HCT116 (cell line): Measurements from ENCODE around the gene CRACDL. TPM values are rescaled to one million over a fixed set of nuclear protein-coding genes. Genes with fewer than 3 reads are reported as not detected.

Source experiments
- ATAC-seq: fragments of 200-7000 bp; cut with Tn5 transposase; 2 replicates; pipeline ENCODE4 v1.9.1; 2020; ENCODE audit warnings: mild to moderate bottlenecking, moderate library complexity
- BruUV-seq: library from RNA; stranded (reverse); fragments of 400-500 nt; replicated peaks from 2 replicates; lab custom pipeline; 2021; lab: Mats Ljungman, UMichigan
- CTCF ChIA-PET: fragments of 300-600 bp; sonication (Branson Sonifier 250); formaldehyde crosslinking; loops from one replicate; lab custom pipeline; 2021; ENCODE audit warnings: antibody characterized with exemption; lab: Charles Lee
- POLR2A ChIA-PET: fragments of 300-600, 350-600 bp; sonication (Branson Sonifier 250); formaldehyde crosslinking; loops from one replicate; lab custom pipeline; 2021; ENCODE audit warnings: antibody characterized with exemption; lab: Charles Lee
- RAD21 ChIA-PET, 2 experiments: fragments of 300-600 bp; sonication (Branson Sonifier 250); formaldehyde crosslinking; loops; one replicate each; lab custom pipeline; 2023; ENCODE audit warnings: low total read pairs in 2 of 2; ENCODE audit not compliant: uncharacterized antibody in 2 of 2, unreplicated experiment in 2 of 2, low non-redundant PET in 1 of 2; lab: Charles Lee
- DNase-seq: peaks from one replicate; pipeline ENCODE4 v3.0.0-alpha.2; 2010; ENCODE audit warnings: low read depth, low spot score
- H2AFZ ChIP-seq: fragments of 200-600 bp; shearing (Covaris generic), sonication (generic); 2 replicates; pipeline ENCODE4 v1.6.1; 2017; ENCODE audit warnings: low read depth, mixed run types, mixed read lengths, antibody characterized with exemption, low read length; ENCODE audit not compliant: poor library complexity, severe bottlenecking
- H3K27ac ChIP-seq: 2 replicates; pipeline ENCODE4 v1.5.1; 2012; ENCODE audit warnings: low read depth, low read length
- H3K27me3 ChIP-seq: fragments of 200-600 bp; sonication (generic); 2 replicates; pipeline ENCODE4 v1.6.1; 2016; ENCODE audit warnings: mixed run types, low read length, mixed read lengths; ENCODE audit not compliant: insufficient read depth
- H3K36me3 ChIP-seq, 2 experiments: fragments of 200-500 bp in 1 of 2; fragments of 200-600 bp in 1 of 2; sonication (Bioruptor generic) in 1 of 2; sonication (generic) in 1 of 2; 2 replicates each; pipeline versions ENCODE4 v1.5.1 to v1.6.1; 2014 to 2016; ENCODE audit warnings: low read length in 2 of 2, inconsistent platforms in 1 of 2, mixed read lengths in 1 of 2, mixed run types in 1 of 2; ENCODE audit not compliant: insufficient read depth in 2 of 2, control insufficient read depth in 1 of 2
- H3K4me1 ChIP-seq, 2 experiments: fragments of 200-600 bp in 1 of 2; sonication (generic) in 1 of 2; 2 replicates each; pipeline versions ENCODE4 v1.5.1 to v1.6.1; 2012 to 2017; ENCODE audit warnings: low read length in 2 of 2, inconsistent platforms in 1 of 2, mild to moderate bottlenecking in 1 of 2, mixed read lengths in 1 of 2, mixed run types in 1 of 2, moderate library complexity in 1 of 2; ENCODE audit not compliant: insufficient read depth in 2 of 2, control insufficient read depth in 1 of 2
- H3K4me2 ChIP-seq: fragments of 200-600 bp; sonication (generic); 2 replicates; pipeline ENCODE4 v1.6.1; 2017; ENCODE audit warnings: mixed run types, low read length, mixed read lengths
- H3K4me3 ChIP-seq, 2 experiments: fragments of 200-600 bp in 1 of 2; sonication (generic) in 1 of 2; replicated peaks in 1 of 2; 2 replicates each; pipeline ENCODE4 v1.5.1; 2011 to 2016; ENCODE audit warnings: low read length in 2 of 2, control low read depth in 1 of 2, low read depth in 1 of 2, mild to moderate bottlenecking in 1 of 2, mixed read lengths in 1 of 2, mixed run types in 1 of 2
- H3K79me2 ChIP-seq: fragments of 200-600 bp; sonication (generic); 2 replicates; pipeline ENCODE4 v1.6.1; 2017; ENCODE audit warnings: mild to moderate bottlenecking, mixed run types, low read length, moderate library complexity, mixed read lengths; ENCODE audit not compliant: insufficient read depth
- H3K9ac ChIP-seq: fragments of 200-600 bp; sonication (generic); 2 replicates; pipeline ENCODE4 v1.6.1; 2016; ENCODE audit warnings: low read length, mixed read lengths
- H3K9me2 ChIP-seq: fragments of 200-600 bp; sonication (generic), shearing (Covaris generic); 2 replicates; pipeline ENCODE4 v1.6.1; 2017; ENCODE audit warnings: mixed run types, mild to moderate bottlenecking, moderate library complexity; ENCODE audit not compliant: insufficient read depth
- H3K9me3 ChIP-seq, 2 experiments: fragments of 200-500 bp in 1 of 2; fragments of 200-600 bp in 1 of 2; sonication (Bioruptor generic) in 1 of 2; sonication (generic) in 1 of 2; 2 replicates each; pipeline ENCODE4 v1.6.1; 2014 to 2017; ENCODE audit warnings: low read length in 2 of 2, mixed read lengths in 2 of 2, inconsistent platforms in 1 of 2, low read depth in 1 of 2, mild to moderate bottlenecking in 1 of 2, mixed run types in 1 of 2, moderate library complexity in 1 of 2; ENCODE audit not compliant: control insufficient read depth in 1 of 2, insufficient read depth in 1 of 2
- H4K20me1 ChIP-seq: fragments of 200-600 bp; sonication (generic), shearing (Covaris generic); 2 replicates; pipeline ENCODE4 v1.6.1; 2017; ENCODE audit warnings: mixed run types, mild to moderate bottlenecking, moderate library complexity; ENCODE audit not compliant: insufficient read depth
- CBX3 ChIP-seq: IDR thresholded peaks from 2 replicates; pipeline ENCODE4 v1.6.1; 2012; ENCODE audit warnings: low read depth
- EZH2 ChIP-seq: fragments of 200-600 bp; sonication (generic); IDR thresholded peaks from 2 replicates; pipeline ENCODE4 v1.6.1; 2017; ENCODE audit warnings: antibody characterized with exemption, mixed run types
- RAD21 ChIP-seq: IDR thresholded peaks from 2 replicates; pipeline ENCODE4 v1.6.1; 2012; ENCODE audit warnings: low read depth, mild to moderate bottlenecking
- SIN3A ChIP-seq: IDR thresholded peaks from 2 replicates; pipeline ENCODE4 v1.6.1; 2012; ENCODE audit warnings: low read depth
- SRF ChIP-seq: IDR thresholded peaks from 2 replicates; pipeline ENCODE4 v1.6.1; 2012; ENCODE audit warnings: low read depth
- TCF7L2 ChIP-seq: IDR thresholded peaks from 2 replicates; pipeline ENCODE4 v1.7.0; 2011; ENCODE audit warnings: borderline replicate concordance, inconsistent platforms; ENCODE audit not compliant: insufficient read depth, insufficient read length; ENCODE audit errors: extremely low read depth
- YY1 ChIP-seq: IDR thresholded peaks from 2 replicates; pipeline ENCODE4 v1.6.1; 2011; ENCODE audit warnings: low read length, low read depth, moderate library complexity, mild to moderate bottlenecking; ENCODE audit not compliant: insufficient replicate concordance; ENCODE audit errors: extremely low read depth
- ZFX ChIP-seq: fragments of 450-650 bp; IDR thresholded peaks from 2 replicates; pipeline ENCODE4 v1.6.1; 2017
- ZNF274 ChIP-seq: fragments of 200-500 bp; sonication (Bioruptor generic); IDR thresholded peaks from 2 replicates; pipeline ENCODE4 v1.6.1; 2014; ENCODE audit warnings: mild to moderate bottlenecking, low read depth, low read length, inconsistent platforms
- intact Hi-C: fragments of 100-400 bp; cut with micrococcal nuclease; formaldehyde crosslinking; loops from 2 replicates; pipeline ENCODE4 v1.10.0; 2022
- total RNA-seq: library from RNA; stranded (reverse); gene quantifications from one replicate; pipeline ENCODE4 v1.2.1, GENCODE V29; 2021; ENCODE audit not compliant: unreplicated experiment
- TF ChIP-seq, protein P1 (sequence below), 3 experiments: fragments of 200-600 bp in 1 of 3; sonication (generic) in 1 of 3; IDR thresholded peaks in 2 of 3; conservative IDR thresholded peaks in 1 of 3; 2 replicates each; pipeline ENCODE4 v1.5.1; 2012 to 2017; ENCODE audit warnings: low read depth in 2 of 3, low read length in 2 of 3, antibody characterized with exemption in 1 of 3, borderline replicate concordance in 1 of 3, control low read depth in 1 of 3, mild to moderate bottlenecking in 1 of 3, mixed read lengths in 1 of 3, mixed run types in 1 of 3, moderate library complexity in 1 of 3; ENCODE audit not compliant: insufficient read depth in 1 of 3
- TF ChIP-seq, protein P2 (sequence below): IDR thresholded peaks from 2 replicates; pipeline ENCODE4 v1.6.1; 2012
- TF ChIP-seq, protein P3 (sequence below): IDR thresholded peaks from 2 replicates; pipeline ENCODE4 v1.6.1; 2011; ENCODE audit warnings: mild to moderate bottlenecking, low read length, moderate library complexity; ENCODE audit not compliant: insufficient replicate concordance; ENCODE audit errors: extremely low read depth
- TF ChIP-seq, protein P4 (sequence below): IDR thresholded peaks from 2 replicates; pipeline ENCODE4 v1.6.1; 2012

The CRACDL gene
- total RNA-seq, 1 experiment from 2014 or later: 1.1 TPM

DNA sequence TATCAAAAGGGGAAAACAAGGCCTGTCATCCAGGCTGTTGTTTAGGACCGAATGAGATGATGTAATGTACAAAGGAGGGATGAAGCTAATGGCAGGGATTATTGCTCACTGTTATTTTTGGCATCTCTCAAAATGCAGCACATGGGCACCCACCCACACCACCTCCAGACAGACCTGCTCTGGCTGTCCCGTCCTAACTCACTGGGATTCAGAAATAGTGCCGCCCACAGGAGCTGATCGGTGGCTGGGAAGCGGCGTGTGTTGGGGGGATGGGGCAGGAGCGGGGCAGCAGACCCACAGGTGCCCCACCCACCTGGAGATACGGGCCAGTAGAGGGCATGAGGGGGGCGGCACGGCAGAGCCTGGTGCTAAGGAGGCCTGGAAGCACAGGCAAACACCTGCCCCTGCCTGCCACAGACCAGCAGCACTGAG, 52.2 kb downstream of the CRACDL start:
- POLR2A ChIA-PET: no interaction called here
- DNase-seq: no peak

More for the DNA sequence above, 52.2 kb downstream of the CRACDL start:
- no peaks in the 10 kb centered on the region for H3K4me1 ChIP-seq
- H3K79me2 ChIP-seq: no peaks in the 10 kb centered on the region
- H4K20me1 ChIP-seq: no peaks in the 10 kb centered on the region
- H3K9ac ChIP-seq: no peak overlapping the region
- H2AFZ ChIP-seq: no peak overlapping the region
- no peaks in the 10 kb centered on the region for H3K27me3 ChIP-seq
- H3K4me3 ChIP-seq: no peak overlapping the region
- ChIA-PET RAD21 (no interaction called here), CTCF (no interaction called here)
- intact Hi-C loops: no loop called here
- H3K27ac ChIP-seq: no peak overlapping the region
- no peaks in the 10 kb centered on the region for H3K36me3 ChIP-seq
- H3K9me2 ChIP-seq: no peaks in the 10 kb centered on the region
- TF ChIP-seq, protein P1, sequence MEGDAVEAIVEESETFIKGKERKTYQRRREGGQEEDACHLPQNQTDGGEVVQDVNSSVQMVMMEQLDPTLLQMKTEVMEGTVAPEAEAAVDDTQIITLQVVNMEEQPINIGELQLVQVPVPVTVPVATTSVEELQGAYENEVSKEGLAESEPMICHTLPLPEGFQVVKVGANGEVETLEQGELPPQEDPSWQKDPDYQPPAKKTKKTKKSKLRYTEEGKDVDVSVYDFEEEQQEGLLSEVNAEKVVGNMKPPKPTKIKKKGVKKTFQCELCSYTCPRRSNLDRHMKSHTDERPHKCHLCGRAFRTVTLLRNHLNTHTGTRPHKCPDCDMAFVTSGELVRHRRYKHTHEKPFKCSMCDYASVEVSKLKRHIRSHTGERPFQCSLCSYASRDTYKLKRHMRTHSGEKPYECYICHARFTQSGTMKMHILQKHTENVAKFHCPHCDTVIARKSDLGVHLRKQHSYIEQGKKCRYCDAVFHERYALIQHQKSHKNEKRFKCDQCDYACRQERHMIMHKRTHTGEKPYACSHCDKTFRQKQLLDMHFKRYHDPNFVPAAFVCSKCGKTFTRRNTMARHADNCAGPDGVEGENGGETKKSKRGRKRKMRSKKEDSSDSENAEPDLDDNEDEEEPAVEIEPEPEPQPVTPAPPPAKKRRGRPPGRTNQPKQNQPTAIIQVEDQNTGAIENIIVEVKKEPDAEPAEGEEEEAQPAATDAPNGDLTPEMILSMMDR (IDR thresholded peaks at IDR 0.05 in 2 of 3, conservative IDR thresholded peaks at IDR 0.05 in 1 of 3; ENCODE audit: borderline replicate concordance in 1 of 3, insufficient read depth in 1 of 3, low read depth in 2 of 3, low read length in 2 of 3): no peak
- TF ChIP-seq SRF (no peak), RAD21 (no peak), EZH2 (no peak), SIN3A (no peak), TCF7L2 (no peak), ZFX (no peak), CBX3 (no peak), ZNF274 (no peak), YY1 (no peak)
- TF ChIP-seq, protein P2, sequence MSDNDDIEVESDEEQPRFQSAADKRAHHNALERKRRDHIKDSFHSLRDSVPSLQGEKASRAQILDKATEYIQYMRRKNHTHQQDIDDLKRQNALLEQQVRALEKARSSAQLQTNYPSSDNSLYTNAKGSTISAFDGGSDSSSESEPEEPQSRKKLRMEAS: no peak
- TF ChIP-seq, protein P3, sequence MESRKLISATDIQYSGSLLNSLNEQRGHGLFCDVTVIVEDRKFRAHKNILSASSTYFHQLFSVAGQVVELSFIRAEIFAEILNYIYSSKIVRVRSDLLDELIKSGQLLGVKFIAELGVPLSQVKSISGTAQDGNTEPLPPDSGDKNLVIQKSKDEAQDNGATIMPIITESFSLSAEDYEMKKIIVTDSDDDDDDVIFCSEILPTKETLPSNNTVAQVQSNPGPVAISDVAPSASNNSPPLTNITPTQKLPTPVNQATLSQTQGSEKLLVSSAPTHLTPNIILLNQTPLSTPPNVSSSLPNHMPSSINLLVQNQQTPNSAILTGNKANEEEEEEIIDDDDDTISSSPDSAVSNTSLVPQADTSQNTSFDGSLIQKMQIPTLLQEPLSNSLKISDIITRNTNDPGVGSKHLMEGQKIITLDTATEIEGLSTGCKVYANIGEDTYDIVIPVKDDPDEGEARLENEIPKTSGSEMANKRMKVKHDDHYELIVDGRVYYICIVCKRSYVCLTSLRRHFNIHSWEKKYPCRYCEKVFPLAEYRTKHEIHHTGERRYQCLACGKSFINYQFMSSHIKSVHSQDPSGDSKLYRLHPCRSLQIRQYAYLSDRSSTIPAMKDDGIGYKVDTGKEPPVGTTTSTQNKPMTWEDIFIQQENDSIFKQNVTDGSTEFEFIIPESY: no peak
- TF ChIP-seq, protein P4, sequence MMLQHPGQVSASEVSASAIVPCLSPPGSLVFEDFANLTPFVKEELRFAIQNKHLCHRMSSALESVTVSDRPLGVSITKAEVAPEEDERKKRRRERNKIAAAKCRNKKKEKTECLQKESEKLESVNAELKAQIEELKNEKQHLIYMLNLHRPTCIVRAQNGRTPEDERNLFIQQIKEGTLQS: no peak
- H3K9me3 ChIP-seq: no peaks in the 10 kb centered on the region
- BruUV-seq: no TSS peak
- no peak for ATAC-seq
- H3K4me2 ChIP-seq: no peak overlapping the region
